ENCODE data around the gene SYT8. TPM values are rescaled to one million over a fixed set of nuclear protein-coding genes. Genes with fewer than 3 reads are reported as not detected.

The SYT8 gene
- total and polyA plus RNA-seq, 2 of the 8 experiments (the other 6 are each of a cell fraction or from before 2014, with no cell fraction given): not detected

- TF ChIP-seq PHF8 (conservative IDR thresholded peaks at IDR 0.05; ENCODE audit: low read depth, low read length) (no peak), BCL11A (IDR thresholded peaks at IDR 0.05; ENCODE audit: low read depth in 2 of 2, low read length in 2 of 2) (no peak)
Observed at GRCh38 chr11:1840780-1841480, 6.1 kb downstream of the SYT8 start (continued).
